ENCODE measurements around the gene FMNL2. TPM values are rescaled to one million over a fixed set of nuclear protein-coding genes. Genes with fewer than 3 reads are reported as not detected.

Gene FMNL2
- total and polyA plus RNA-seq, 4 donors: 1.5 to 9.3 (median 5.1) TPM

- no peak for TF ChIP-seq TAF1 (conservative IDR thresholded peaks at IDR 0.05)
These were observed 8.5 kb downstream of the FMNL2 start (continued) for GRCh38 chr2:152343426-152343825.

GRCh38 chr2:152344579-152345195 is 9.7 kb downstream of the FMNL2 start:
- Histone ChIP-seq H3K27ac (ENCODE audit: low read depth in 1 of 2, low read length in 2 of 2) (no peak overlapping the region), H3K36me3 (ENCODE audit: control insufficient read depth in 4 of 4, insufficient read depth in 3 of 4, low read depth in 1 of 4, low read length in 3 of 4) (no peaks in the 10 kb centered on the region), H3K4me3 (ENCODE audit: low read depth in 1 of 3, low read length in 3 of 3) (no peak overlapping the region), H3K9ac (ENCODE audit: low read depth in 1 of 2, low read length in 2 of 2) (no peak overlapping the region), H3K9me3 (ENCODE audit: control insufficient read depth in 4 of 4, low read length in 3 of 4) (no peaks in the 10 kb centered on the region), H3K4me1 (ENCODE audit: control insufficient read depth in 4 of 4, insufficient read depth in 4 of 4, low read length in 3 of 4) (peaks cover 0 to 1% (median 0%) of the 10 kb centered on the region in 4 donors), H3K27me3 (ENCODE audit: control insufficient read depth in 4 of 4, insufficient read depth in 4 of 4, low read length in 3 of 4) (no peaks in the 10 kb centered on the region)
- no peak for DNase-seq (ENCODE audit: low spot score)
- TF ChIP-seq TAF1 (conservative IDR thresholded peaks at IDR 0.05) (no peak), HNF4A (conservative IDR thresholded peaks at IDR 0.05) (no peak)
- TF ChIP-seq, protein P1, sequence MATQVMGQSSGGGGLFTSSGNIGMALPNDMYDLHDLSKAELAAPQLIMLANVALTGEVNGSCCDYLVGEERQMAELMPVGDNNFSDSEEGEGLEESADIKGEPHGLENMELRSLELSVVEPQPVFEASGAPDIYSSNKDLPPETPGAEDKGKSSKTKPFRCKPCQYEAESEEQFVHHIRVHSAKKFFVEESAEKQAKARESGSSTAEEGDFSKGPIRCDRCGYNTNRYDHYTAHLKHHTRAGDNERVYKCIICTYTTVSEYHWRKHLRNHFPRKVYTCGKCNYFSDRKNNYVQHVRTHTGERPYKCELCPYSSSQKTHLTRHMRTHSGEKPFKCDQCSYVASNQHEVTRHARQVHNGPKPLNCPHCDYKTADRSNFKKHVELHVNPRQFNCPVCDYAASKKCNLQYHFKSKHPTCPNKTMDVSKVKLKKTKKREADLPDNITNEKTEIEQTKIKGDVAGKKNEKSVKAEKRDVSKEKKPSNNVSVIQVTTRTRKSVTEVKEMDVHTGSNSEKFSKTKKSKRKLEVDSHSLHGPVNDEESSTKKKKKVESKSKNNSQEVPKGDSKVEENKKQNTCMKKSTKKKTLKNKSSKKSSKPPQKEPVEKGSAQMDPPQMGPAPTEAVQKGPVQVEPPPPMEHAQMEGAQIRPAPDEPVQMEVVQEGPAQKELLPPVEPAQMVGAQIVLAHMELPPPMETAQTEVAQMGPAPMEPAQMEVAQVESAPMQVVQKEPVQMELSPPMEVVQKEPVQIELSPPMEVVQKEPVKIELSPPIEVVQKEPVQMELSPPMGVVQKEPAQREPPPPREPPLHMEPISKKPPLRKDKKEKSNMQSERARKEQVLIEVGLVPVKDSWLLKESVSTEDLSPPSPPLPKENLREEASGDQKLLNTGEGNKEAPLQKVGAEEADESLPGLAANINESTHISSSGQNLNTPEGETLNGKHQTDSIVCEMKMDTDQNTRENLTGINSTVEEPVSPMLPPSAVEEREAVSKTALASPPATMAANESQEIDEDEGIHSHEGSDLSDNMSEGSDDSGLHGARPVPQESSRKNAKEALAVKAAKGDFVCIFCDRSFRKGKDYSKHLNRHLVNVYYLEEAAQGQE (IDR thresholded peaks at IDR 0.05): no peak

DNA sequence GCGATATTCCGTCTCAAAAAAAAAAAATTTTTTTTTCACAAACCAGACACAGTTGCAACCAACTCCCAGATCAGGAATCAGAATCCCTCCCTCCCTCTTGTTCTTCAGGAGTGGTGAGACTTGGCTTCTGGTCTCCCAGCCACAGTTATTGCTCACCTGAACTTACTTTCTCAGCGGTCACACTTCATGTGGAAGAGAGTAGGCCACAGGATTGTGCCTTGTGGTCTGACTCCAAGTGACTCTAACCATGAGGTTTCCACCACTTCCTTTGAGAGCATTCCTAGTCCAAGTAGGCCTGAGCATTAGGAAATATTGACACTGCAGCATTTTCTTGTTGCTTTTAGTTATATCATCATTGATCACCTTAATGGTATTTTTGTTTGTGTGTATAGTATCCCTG is 12.1 kb downstream of the FMNL2 start:
- H3K4me1 ChIP-seq (ENCODE audit: control insufficient read depth in 4 of 4, insufficient read depth in 4 of 4, low read length in 3 of 4): no peaks in the 10 kb centered on the region

More for the DNA sequence above, 12.1 kb downstream of the FMNL2 start:
- no peaks in the 10 kb centered on the region for H3K36me3 ChIP-seq (ENCODE audit: control insufficient read depth in 4 of 4, insufficient read depth in 3 of 4, low read depth in 1 of 4, low read length in 3 of 4)
- H3K4me3 ChIP-seq (ENCODE audit: low read depth in 1 of 3, low read length in 3 of 3): no peak overlapping the region
- TF ChIP-seq GABPA (IDR thresholded peaks at IDR 0.05 in 1 of 2, conservative IDR thresholded peaks at IDR 0.05 in 1 of 2) (no peak), MAX (IDR thresholded peaks at IDR 0.05) (no peak), EGR1 (IDR thresholded peaks at IDR 0.05; ENCODE audit: low read depth in 2 of 2) (no peak), SP1 (IDR thresholded peaks at IDR 0.05) (no peak), HNF4G (IDR thresholded peaks at IDR 0.05) (no peak), FOXA1 (IDR thresholded peaks at IDR 0.05) (no peak), RXRA (IDR thresholded peaks at IDR 0.05) (no peak), NR2F2 (IDR thresholded peaks at IDR 0.05) (no peak), JUND (IDR thresholded peaks at IDR 0.05) (no peak), RAD21 (IDR thresholded peaks at IDR 0.05) (no peak), TAF1 (conservative IDR thresholded peaks at IDR 0.05) (no peak), FOXA2 (IDR thresholded peaks at IDR 0.05) (no peak), YY1 (IDR thresholded peaks at IDR 0.05) (no peak), HNF4A (conservative IDR thresholded peaks at IDR 0.05) (no peak), CTCF (IDR thresholded peaks at IDR 0.05; ENCODE audit: low read depth, low read length, missing input control) (no peak)
- TF ChIP-seq, protein P2, sequence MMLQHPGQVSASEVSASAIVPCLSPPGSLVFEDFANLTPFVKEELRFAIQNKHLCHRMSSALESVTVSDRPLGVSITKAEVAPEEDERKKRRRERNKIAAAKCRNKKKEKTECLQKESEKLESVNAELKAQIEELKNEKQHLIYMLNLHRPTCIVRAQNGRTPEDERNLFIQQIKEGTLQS (IDR thresholded peaks at IDR 0.05): no peak
- TF ChIP-seq, protein P1 (IDR thresholded peaks at IDR 0.05): no peak
- TF ChIP-seq, protein P3, sequence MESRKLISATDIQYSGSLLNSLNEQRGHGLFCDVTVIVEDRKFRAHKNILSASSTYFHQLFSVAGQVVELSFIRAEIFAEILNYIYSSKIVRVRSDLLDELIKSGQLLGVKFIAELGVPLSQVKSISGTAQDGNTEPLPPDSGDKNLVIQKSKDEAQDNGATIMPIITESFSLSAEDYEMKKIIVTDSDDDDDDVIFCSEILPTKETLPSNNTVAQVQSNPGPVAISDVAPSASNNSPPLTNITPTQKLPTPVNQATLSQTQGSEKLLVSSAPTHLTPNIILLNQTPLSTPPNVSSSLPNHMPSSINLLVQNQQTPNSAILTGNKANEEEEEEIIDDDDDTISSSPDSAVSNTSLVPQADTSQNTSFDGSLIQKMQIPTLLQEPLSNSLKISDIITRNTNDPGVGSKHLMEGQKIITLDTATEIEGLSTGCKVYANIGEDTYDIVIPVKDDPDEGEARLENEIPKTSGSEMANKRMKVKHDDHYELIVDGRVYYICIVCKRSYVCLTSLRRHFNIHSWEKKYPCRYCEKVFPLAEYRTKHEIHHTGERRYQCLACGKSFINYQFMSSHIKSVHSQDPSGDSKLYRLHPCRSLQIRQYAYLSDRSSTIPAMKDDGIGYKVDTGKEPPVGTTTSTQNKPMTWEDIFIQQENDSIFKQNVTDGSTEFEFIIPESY (IDR thresholded peaks at IDR 0.05): no peak
- no peaks in the 10 kb centered on the region for H3K27me3 ChIP-seq (ENCODE audit: control insufficient read depth in 4 of 4, insufficient read depth in 4 of 4, low read length in 3 of 4)
- DNase-seq (ENCODE audit: low spot score): no peak
- H3K9ac ChIP-seq (ENCODE audit: low read depth in 1 of 2, low read length in 2 of 2): no peak overlapping the region
- no peaks in the 10 kb centered on the region for H3K9me3 ChIP-seq (ENCODE audit: control insufficient read depth in 4 of 4, low read length in 3 of 4)
- WGBS: 96% methylated on average over 3 of the region's 3 CpGs
- H3K27ac ChIP-seq (ENCODE audit: low read depth in 1 of 2, low read length in 2 of 2): no peak overlapping the region
